ENCODE data around the gene SEMA6B.

GRCh38 chr19:4499318-4499717 is 60.2 kb downstream of the SEMA6B start:
- TF ChIP-seq, protein P1, sequence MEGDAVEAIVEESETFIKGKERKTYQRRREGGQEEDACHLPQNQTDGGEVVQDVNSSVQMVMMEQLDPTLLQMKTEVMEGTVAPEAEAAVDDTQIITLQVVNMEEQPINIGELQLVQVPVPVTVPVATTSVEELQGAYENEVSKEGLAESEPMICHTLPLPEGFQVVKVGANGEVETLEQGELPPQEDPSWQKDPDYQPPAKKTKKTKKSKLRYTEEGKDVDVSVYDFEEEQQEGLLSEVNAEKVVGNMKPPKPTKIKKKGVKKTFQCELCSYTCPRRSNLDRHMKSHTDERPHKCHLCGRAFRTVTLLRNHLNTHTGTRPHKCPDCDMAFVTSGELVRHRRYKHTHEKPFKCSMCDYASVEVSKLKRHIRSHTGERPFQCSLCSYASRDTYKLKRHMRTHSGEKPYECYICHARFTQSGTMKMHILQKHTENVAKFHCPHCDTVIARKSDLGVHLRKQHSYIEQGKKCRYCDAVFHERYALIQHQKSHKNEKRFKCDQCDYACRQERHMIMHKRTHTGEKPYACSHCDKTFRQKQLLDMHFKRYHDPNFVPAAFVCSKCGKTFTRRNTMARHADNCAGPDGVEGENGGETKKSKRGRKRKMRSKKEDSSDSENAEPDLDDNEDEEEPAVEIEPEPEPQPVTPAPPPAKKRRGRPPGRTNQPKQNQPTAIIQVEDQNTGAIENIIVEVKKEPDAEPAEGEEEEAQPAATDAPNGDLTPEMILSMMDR (IDR thresholded peaks at IDR 0.05): no peak
- no peak for TF ChIP-seq EZH2 (IDR thresholded peaks at IDR 0.05; ENCODE audit: borderline replicate concordance, insufficient read depth, low read depth, low read length, poor library complexity, severe bottlenecking)

Data from B cell (primary cell).